ENCODE results near the gene CARNS1. TPM values are rescaled to one million over a fixed set of nuclear protein-coding genes. Genes with fewer than 3 reads are reported as not detected.

Gene CARNS1
- total and polyA plus RNA-seq, 11 donors, result 0.89 to 33.6 (median 6.2) TPM

DNA sequence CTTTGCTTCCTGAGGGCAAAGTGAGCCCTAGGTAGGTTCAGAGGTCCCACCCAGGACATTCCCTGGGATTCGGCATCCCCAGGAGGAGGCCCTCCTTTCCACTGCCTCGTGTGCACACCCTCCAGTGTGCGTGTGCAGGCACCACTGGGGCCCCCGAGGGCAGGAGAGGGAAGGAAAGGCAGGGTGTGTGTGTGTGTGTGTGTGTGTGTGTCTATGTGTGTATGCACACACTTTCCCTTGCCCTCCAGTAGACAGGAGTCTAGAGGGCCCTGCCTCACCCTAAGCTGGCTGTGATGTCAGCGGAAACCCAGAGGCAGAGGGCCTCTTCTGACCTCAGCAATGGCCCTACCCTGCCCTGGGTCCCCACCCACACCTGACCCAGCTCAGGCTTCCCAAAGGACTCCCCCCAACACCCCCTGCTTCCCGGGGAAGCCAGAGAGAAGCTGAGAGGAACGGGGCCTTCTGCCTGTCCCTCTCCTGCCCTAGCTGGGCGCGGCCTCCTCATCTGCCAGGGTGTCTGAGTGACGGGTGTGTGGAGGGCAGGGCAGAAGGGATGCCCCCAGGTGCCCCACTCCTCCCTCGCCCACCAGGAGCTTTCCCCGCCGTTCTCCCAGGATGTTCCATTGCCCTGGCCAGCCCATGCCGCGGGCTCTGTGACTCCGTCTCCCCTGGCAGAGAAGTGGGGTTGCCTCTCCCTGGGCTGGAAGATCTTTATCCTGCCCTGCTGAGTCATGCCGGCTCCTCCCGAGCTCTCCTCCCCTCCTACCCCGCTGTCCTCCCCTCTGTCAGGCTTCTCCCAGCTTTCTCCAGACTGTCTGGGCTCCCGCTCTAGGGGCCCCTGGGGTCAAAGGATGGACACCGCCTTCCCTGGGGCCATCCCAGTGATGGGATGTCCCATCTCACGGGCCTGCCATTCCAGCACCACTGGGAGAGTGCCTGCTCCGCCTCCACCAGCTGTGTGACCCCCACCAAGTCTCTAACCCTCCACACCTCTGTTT, 36.1 kb upstream of the CARNS1 start:
- WGBS, 4 donors, result 80 to 83% (median 82%) methylated on average over 18 to 23 of the region's 23 CpGs

DNA sequence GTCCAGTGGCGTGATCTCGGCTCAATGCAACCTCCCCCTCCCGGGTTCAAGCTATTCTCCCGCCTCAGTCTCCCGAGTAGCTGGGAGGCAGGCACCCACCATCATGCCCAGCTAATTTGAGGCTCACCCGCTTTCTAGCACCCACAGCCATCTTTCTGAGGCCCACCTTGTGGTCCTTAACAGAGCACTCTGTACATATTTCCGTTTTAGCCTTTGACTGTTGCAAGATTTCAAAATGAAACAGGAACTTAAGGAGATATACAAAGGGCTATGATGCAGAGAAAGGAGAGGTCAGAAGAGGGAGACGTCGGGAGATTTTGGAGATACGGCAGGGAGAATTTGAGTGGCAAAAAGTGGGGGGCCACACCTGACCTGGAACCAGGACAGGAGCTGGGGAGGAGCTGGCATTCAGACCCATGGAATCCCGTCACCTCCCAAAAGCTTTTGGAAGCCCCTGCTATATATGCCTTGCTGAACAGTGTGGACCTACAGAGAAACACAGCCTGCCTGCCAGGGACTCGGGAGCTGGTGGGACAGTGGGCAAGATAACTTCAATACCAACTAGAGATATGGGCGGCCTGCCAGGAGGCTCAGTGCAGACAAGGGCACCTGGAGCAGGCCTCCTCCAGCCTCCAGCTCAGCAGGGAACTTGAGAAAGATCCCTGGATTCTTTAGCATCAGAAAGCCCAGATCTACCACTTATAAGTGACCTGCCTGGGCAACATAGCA, 34.1 kb upstream of the CARNS1 start:
- no peaks in the 10 kb centered on the region for H3K9me3 ChIP-seq
- DNase-seq, result no peak
- H3K27me3 ChIP-seq, result no peaks in the 10 kb centered on the region
- TF ChIP-seq POLR2A (IDR thresholded peaks at IDR 0.05) (no peak), CTCF (IDR thresholded peaks at IDR 0.05) (no peak)
- peaks cover 0 to 20% (median 5%) of the 10 kb centered on the region in 12 donors for H3K4me1 ChIP-seq
- intact Hi-C loops (cut with DNase I), result loop anchor here in 7 of 10 donors (1.0 to 5.0 kb wide), 5 partner anchors 24 to 299 kb away; partner anchors contain the start of gene GRK2 (in 1 of the 7)
- peak overlapping the region in 1 of 12 donors; percentile 69 for H3K27ac ChIP-seq
- 82 to 85% (median 82%) methylated on average over 13 of the region's 13 CpGs for WGBS, 4 donors
- ATAC-seq, result no peak
- no peaks in the 10 kb centered on the region for H3K36me3 ChIP-seq
- H3K4me3 ChIP-seq, result no peak overlapping the region

More for the DNA sequence above, 36.1 kb upstream of the CARNS1 start:
- Histone ChIP-seq H3K4me1 (peaks cover 0 to 31% (median 5%) of the 10 kb centered on the region in 12 donors), H3K36me3 (no peaks in the 10 kb centered on the region), H3K27ac (no peak overlapping the region), H3K27me3 (peaks cover 0 to 6% (median 0%) of the 10 kb centered on the region in 9 donors), H3K9me3 (no peaks in the 10 kb centered on the region), H3K4me3 (no peak overlapping the region)
- no peak for DNase-seq
- TF ChIP-seq POLR2A (IDR thresholded peaks at IDR 0.05) (no peak), CTCF (IDR thresholded peaks at IDR 0.05) (no peak)
- intact Hi-C loops (cut with DNase I), result loop anchor here in 7 of 10 donors (5.0 kb wide), 4 partner anchors 32 to 297 kb away; partner anchors contain the start of gene GRK2 (in 1 of the 7)
- no peak for ATAC-seq

- 40 to 44% (median 42%) methylated on average over 14 to 16 of the region's 16 CpGs for WGBS, 4 donors
- peak; percentile 76 to 87 (median 80) for DNase-seq
- no peak overlapping the region for H3K4me3 ChIP-seq
- no peaks in the 10 kb centered on the region for H3K36me3 ChIP-seq
- H3K27me3 ChIP-seq, result no peaks in the 10 kb centered on the region
- TF ChIP-seq CTCF (IDR thresholded peaks at IDR 0.05) (peak; percentile 92 to 99 (median 96)), POLR2A (IDR thresholded peaks at IDR 0.05) (no peak)
- peak; percentile 72 to 88 (median 88) for ATAC-seq
- H3K4me1 ChIP-seq, result peaks cover 0 to 27% (median 5%) of the 10 kb centered on the region in 12 donors
- H3K27ac ChIP-seq, result no peak overlapping the region
- intact Hi-C loops (cut with DNase I), result loop anchor here (1.0 to 5.0 kb wide), 8 partner anchors 25 to 302 kb away; partner anchors contain the start of gene GRK2 (in 1 of the 10)
- H3K9me3 ChIP-seq, result no peaks in the 10 kb centered on the region
Observed at GRCh38 chr11:67382276-67383136, 33.0 kb upstream of the CARNS1 start.
